Hepatocyte (in vitro differentiated cells): ENCODE measurements around the gene SERPINA6. TPM values are rescaled to one million over a fixed set of nuclear protein-coding genes. Genes with fewer than 3 reads are reported as not detected.
A peak's percentile ranks its signal among the peaks of the same experiment; 100 is the strongest.

ENCODE experiments used
- DNase-seq: peaks from one replicate; pipeline ENCODE4 v3.0.0-alpha.2; 2016; ENCODE audit warnings: low spot score
- H2AFZ ChIP-seq: fragments of 200-600 bp; sonication (generic); 2 replicates; pipeline ENCODE4 v1.6.0; 2016; ENCODE audit warnings: antibody characterized with exemption, mild to moderate bottlenecking
- H3K27ac ChIP-seq: fragments of 200-600 bp; sonication (generic); 2 replicates; pipeline ENCODE4 v1.5.1; 2016; ENCODE audit warnings: mild to moderate bottlenecking
- H3K27me3 ChIP-seq: fragments of 200-600 bp; sonication (generic); 2 replicates; pipeline ENCODE4 v1.6.1; 2016
- H3K36me3 ChIP-seq: fragments of 200-600 bp; sonication (generic); replicated peaks from 2 replicates; pipeline ENCODE4 v1.5.1; 2016; ENCODE audit warnings: low read depth; ENCODE audit not compliant: insufficient read depth
- H3K4me1 ChIP-seq: fragments of 200-600 bp; sonication (generic); 2 replicates; pipeline ENCODE4 v1.5.1; 2016; ENCODE audit warnings: mild to moderate bottlenecking, moderate library complexity; ENCODE audit not compliant: insufficient read depth
- H3K4me2 ChIP-seq: fragments of 200-600 bp; sonication (generic); 2 replicates; pipeline ENCODE4 v1.6.0; 2016
- H3K4me3 ChIP-seq: fragments of 200-600 bp; sonication (generic); 2 replicates; pipeline ENCODE4 v1.5.1; 2016; ENCODE audit warnings: mild to moderate bottlenecking
- H3K79me2 ChIP-seq: fragments of 200-600 bp; sonication (generic); 2 replicates; pipeline ENCODE4 v1.6.0; 2017; ENCODE audit warnings: mild to moderate bottlenecking
- H3K9me2 ChIP-seq: fragments of 200-600 bp; sonication (generic); replicated peaks from 2 replicates; pipeline ENCODE4 v1.6.0; 2017; ENCODE audit warnings: mild to moderate bottlenecking; ENCODE audit not compliant: insufficient read depth
- H3K9me3 ChIP-seq: fragments of 200-600 bp; sonication (generic); 2 replicates; pipeline ENCODE4 v1.5.1; 2016; ENCODE audit warnings: low read depth, mild to moderate bottlenecking
- H4K20me1 ChIP-seq: fragments of 200-600 bp; sonication (generic); 2 replicates; pipeline ENCODE4 v1.6.0; 2016; ENCODE audit warnings: mild to moderate bottlenecking; ENCODE audit not compliant: insufficient read depth, poor library complexity, severe bottlenecking
- CTCF ChIP-seq: fragments of 200-600 bp; sonication (generic); IDR thresholded peaks from 2 replicates; pipeline ENCODE4 v1.5.1; 2016; ENCODE audit warnings: antibody characterized with exemption, mild to moderate bottlenecking; ENCODE audit not compliant: poor library complexity
- EZH2 ChIP-seq: fragments of 200-600 bp; sonication (generic); IDR thresholded peaks from 2 replicates; pipeline ENCODE4 v1.6.1; 2016; ENCODE audit warnings: antibody characterized with exemption, mild to moderate bottlenecking, borderline replicate concordance
- EZH2phosphoT487 ChIP-seq: fragments of 200-600 bp; sonication (generic); IDR thresholded peaks from one replicate; pipeline ENCODE4 v1.6.1; 2018; ENCODE audit warnings: antibody characterized with exemption, mild to moderate bottlenecking, low read depth, moderate library complexity; ENCODE audit not compliant: unreplicated experiment, severe bottlenecking
- WGBS: methylation state at CpG from one replicate; pipeline ENCODE4 v1.1.6; 2016; ENCODE audit warnings: low lambda C conversion rate; ENCODE audit errors: missing lambda C conversion rate; 5-methylcytosine and 5-hydroxymethylcytosine counted together
- polyA plus RNA-seq: library from polyadenylated mRNA; unstranded; fragments of >200 nt; fragmentation: Nextera tagmentation; extraction: Ambion mirVana; gene quantifications from 2 replicates; pipeline ENCODE4 v1.2.1, GENCODE V29; 2016
- total RNA-seq: library from RNA; depleted of rRNA; stranded (reverse); fragments of >200 nt; gene quantifications from 2 replicates; pipeline ENCODE4 v1.2.3, GENCODE V29; 2014

The SERPINA6 gene
- total and polyA plus RNA-seq, 2 experiments from 2014 or later: 132 to 135 TPM

GRCh38 chr14:94364037-94364436 lies 40.9 kb upstream of the SERPINA6 start:
- Histone ChIP-seq H3K4me1 (no peaks in the 10 kb centered on the region), H3K36me3 (no peaks in the 10 kb centered on the region), H3K9me2 (no peaks in the 10 kb centered on the region), H2AFZ (no peak overlapping the region), H3K9me3 (no peaks in the 10 kb centered on the region), H4K20me1 (no peaks in the 10 kb centered on the region), H3K27me3 (no peaks in the 10 kb centered on the region), H3K79me2 (no peaks in the 10 kb centered on the region), H3K27ac (no peak overlapping the region), H3K4me2 (no peak overlapping the region), H3K4me3 (no peak overlapping the region)
- DNase-seq: no peak
- no peak for TF ChIP-seq EZH2
- no peak for TF ChIP-seq EZH2phosphoT487
- TF ChIP-seq CTCF: no peak
- WGBS: 89% methylated on average over 3 of the region's 3 CpGs

GRCh38 chr14:94363151-94363624 lies 40.1 kb upstream of the SERPINA6 start:
- Histone ChIP-seq H3K4me3 (no peak overlapping the region), H3K79me2 (no peaks in the 10 kb centered on the region), H3K27me3 (no peaks in the 10 kb centered on the region), H3K9me2 (no peaks in the 10 kb centered on the region), H3K4me2 (no peak overlapping the region), H2AFZ (no peak overlapping the region), H3K36me3 (no peaks in the 10 kb centered on the region), H3K27ac (peak overlapping the region; percentile 31), H3K4me1 (no peaks in the 10 kb centered on the region), H3K9me3 (no peaks in the 10 kb centered on the region), H4K20me1 (no peaks in the 10 kb centered on the region)
- no peak for DNase-seq
- 77% methylated on average over 12 of the region's 12 CpGs for WGBS
- TF ChIP-seq EZH2: no peak
- TF ChIP-seq CTCF: no peak
- no peak for TF ChIP-seq EZH2phosphoT487

GRCh38 chr14:94362614-94363133 lies 39.5 kb upstream of the SERPINA6 start:
- no peak for DNase-seq
- TF ChIP-seq EZH2phosphoT487 (no peak), EZH2 (no peak), CTCF (no peak)
- 83% methylated on average over 8 of the region's 8 CpGs for WGBS
- no peak overlapping the region for H3K4me2 ChIP-seq
- no peak overlapping the region for H3K4me3 ChIP-seq
- H3K36me3 ChIP-seq: no peaks in the 10 kb centered on the region
- H3K4me1 ChIP-seq: no peaks in the 10 kb centered on the region
- peak overlapping the region; percentile 31 for H3K27ac ChIP-seq
- no peaks in the 10 kb centered on the region for H4K20me1 ChIP-seq
- no peaks in the 10 kb centered on the region for H3K9me2 ChIP-seq
- H2AFZ ChIP-seq: no peak overlapping the region
- H3K9me3 ChIP-seq: no peaks in the 10 kb centered on the region
- H3K27me3 ChIP-seq: no peaks in the 10 kb centered on the region
- no peaks in the 10 kb centered on the region for H3K79me2 ChIP-seq
